Panc1 (cell line): ENCODE results near the gene SPEM1. TPM values are rescaled to one million over a fixed set of nuclear protein-coding genes. Genes with fewer than 3 reads are reported as not detected.

Source experiments
- ATAC-seq: fragments of 200-7000 bp; cut with Tn5 transposase; 2 replicates; pipeline ENCODE4 v1.9.1; 2020; ENCODE audit warnings: mild to moderate bottlenecking, moderate library complexity
- BruUV-seq: library from RNA; stranded (reverse); fragments of 400-500 nt; replicated peaks from 2 replicates; lab custom pipeline; 2021; lab: Mats Ljungman, UMichigan
- CTCF ChIA-PET: fragments of 300-600 bp; sonication (Branson Sonifier 250); formaldehyde crosslinking; loops from one replicate; lab custom pipeline; 2022; ENCODE audit warnings: antibody characterized with exemption; lab: Charles Lee
- POLR2A ChIA-PET: fragments of 300-600 bp; sonication (Branson Sonifier 250); formaldehyde crosslinking; loops from one replicate; lab custom pipeline; 2022; ENCODE audit warnings: antibody characterized with exemption; lab: Charles Lee
- DNase-seq: peaks from one replicate; pipeline ENCODE4 v3.0.0-alpha.2; 2010; ENCODE audit warnings: low read depth, low spot score
- H3K27ac ChIP-seq: 2 replicates; pipeline ENCODE4 v1.5.1; 2011; ENCODE audit warnings: mild to moderate bottlenecking, low read length, inconsistent platforms
- H3K27me3 ChIP-seq: fragments of 200-500 bp; sonication (Bioruptor generic); 2 replicates; pipeline ENCODE4 v1.6.0; 2014; ENCODE audit warnings: low read length, inconsistent platforms; ENCODE audit not compliant: control insufficient read depth, insufficient read depth
- H3K36me3 ChIP-seq: fragments of 200-500 bp; sonication (Bioruptor generic); 2 replicates; pipeline ENCODE4 v1.5.1; 2014; ENCODE audit warnings: inconsistent platforms, mild to moderate bottlenecking, low read length, moderate library complexity; ENCODE audit not compliant: control insufficient read depth, insufficient read depth
- H3K4me1 ChIP-seq: 2 replicates; pipeline ENCODE4 v1.5.1; 2011; ENCODE audit warnings: inconsistent platforms, mild to moderate bottlenecking, low read length, moderate library complexity; ENCODE audit not compliant: control insufficient read depth, insufficient read depth
- H3K4me3 ChIP-seq, 2 experiments: 2 replicates each; pipeline ENCODE4 v1.5.1; 2011 to 2012; ENCODE audit warnings: low read depth in 2 of 2, low read length in 2 of 2, mild to moderate bottlenecking in 2 of 2, inconsistent platforms in 1 of 2, moderate library complexity in 1 of 2
- H3K9me3 ChIP-seq: fragments of 200-500 bp; sonication (Bioruptor generic); 2 replicates; pipeline ENCODE4 v1.5.1; 2014; ENCODE audit warnings: low read depth, mild to moderate bottlenecking, inconsistent platforms, low read length, moderate library complexity; ENCODE audit not compliant: control insufficient read depth, insufficient read depth
- POLR2AphosphoS5 ChIP-seq: IDR thresholded peaks from 2 replicates; pipeline ENCODE4 v1.6.1; 2012; ENCODE audit warnings: mild to moderate bottlenecking, low read depth, low read length, moderate library complexity
- SIN3A ChIP-seq: IDR thresholded peaks from 2 replicates; pipeline ENCODE4 v1.6.1; 2012; ENCODE audit warnings: low read depth, mild to moderate bottlenecking, low read length, moderate library complexity, borderline replicate concordance; ENCODE audit not compliant: insufficient read depth
- TCF7L2 ChIP-seq: IDR thresholded peaks from 2 replicates; pipeline ENCODE4 v1.6.1; 2011; ENCODE audit warnings: mild to moderate bottlenecking, low read depth, low read length, inconsistent platforms
- in situ Hi-C: cut with HindIII; loops from 2 replicates; pipeline ENCODE4 v1.10.0; 2016; ENCODE audit warnings: low sequenced_read_pairs, low pct_unique_long_range_greater_than_20kb
- intact Hi-C: fragments of 100-400 bp; cut with micrococcal nuclease; formaldehyde crosslinking; loops from one replicate; pipeline ENCODE4 v1.10.0; 2022; ENCODE audit not compliant: unreplicated experiment
- total RNA-seq: library from RNA; stranded (reverse); gene quantifications from one replicate; pipeline ENCODE4 v1.2.1, GENCODE V29; 2021; ENCODE audit not compliant: unreplicated experiment
- TF ChIP-seq, protein P1 (sequence below): fragments of 450-650 bp; IDR thresholded peaks from 2 replicates; pipeline ENCODE4 v1.5.1; 2017; ENCODE audit warnings: mild to moderate bottlenecking
- TF ChIP-seq, protein P2 (sequence below), 2 experiments: IDR thresholded peaks; 2 replicates each; pipeline ENCODE4 v1.6.1; 2011 to 2012; ENCODE audit warnings: low read depth in 2 of 2, control low read depth in 1 of 2, low read length in 1 of 2, mild to moderate bottlenecking in 1 of 2, moderate library complexity in 1 of 2; ENCODE audit not compliant: insufficient read depth in 1 of 2

The SPEM1 gene
- total RNA-seq, 1 experiment from 2014 or later = not detected

DNA sequence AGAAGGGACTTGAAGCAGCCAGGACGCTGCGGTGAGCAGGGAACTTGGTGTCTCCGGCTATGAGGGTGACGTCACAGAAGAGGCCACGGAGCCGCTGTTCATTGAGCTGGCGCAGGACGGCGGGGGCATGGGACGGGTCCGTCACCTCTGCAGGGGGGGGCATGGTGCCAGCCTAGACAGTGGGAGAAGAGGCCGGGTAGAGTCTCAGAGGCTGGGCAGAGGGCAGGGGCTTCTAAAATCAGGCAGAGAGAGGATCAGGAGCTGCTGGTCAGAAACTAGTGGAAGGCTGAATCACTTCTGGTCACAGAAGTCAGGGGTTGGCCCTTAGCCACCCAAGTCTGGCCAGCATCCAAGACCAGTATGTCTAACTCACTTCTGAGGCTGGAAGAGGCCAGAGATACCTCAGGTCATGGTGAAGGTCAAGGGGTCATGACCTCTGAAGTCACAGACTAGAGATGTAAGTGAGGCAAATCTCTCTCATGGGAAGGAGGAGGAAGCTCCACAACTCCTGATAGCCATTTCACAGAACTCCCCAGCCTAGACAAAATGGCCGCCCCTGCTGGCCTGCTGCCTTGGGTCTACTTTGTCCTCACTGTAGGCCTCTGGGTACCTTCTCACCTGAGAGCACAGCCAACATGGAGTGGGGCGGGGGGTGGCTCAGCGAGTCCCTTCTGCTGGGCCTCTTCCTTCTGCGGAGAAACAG, 46.7 kb downstream of the SPEM1 start:
- ChIA-PET POLR2A (no interaction called here), CTCF (interaction anchor here (0.6 kb wide), 1 partner anchor 18 kb away, joined by 6 read pairs; no protein-coding TSS in a partner anchor)
- no peak overlapping the region for H3K4me3 ChIP-seq
- no TSS peak for BruUV-seq
- ATAC-seq (peak; percentile 51), DNase-seq (no peak)
- H3K27me3 ChIP-seq = no peaks in the 10 kb centered on the region
- peaks cover 21% of the 10 kb centered on the region for H3K4me1 ChIP-seq
- TF ChIP-seq SIN3A (no peak), TCF7L2 (no peak), POLR2AphosphoS5 (no peak)
- TF ChIP-seq, protein P1, sequence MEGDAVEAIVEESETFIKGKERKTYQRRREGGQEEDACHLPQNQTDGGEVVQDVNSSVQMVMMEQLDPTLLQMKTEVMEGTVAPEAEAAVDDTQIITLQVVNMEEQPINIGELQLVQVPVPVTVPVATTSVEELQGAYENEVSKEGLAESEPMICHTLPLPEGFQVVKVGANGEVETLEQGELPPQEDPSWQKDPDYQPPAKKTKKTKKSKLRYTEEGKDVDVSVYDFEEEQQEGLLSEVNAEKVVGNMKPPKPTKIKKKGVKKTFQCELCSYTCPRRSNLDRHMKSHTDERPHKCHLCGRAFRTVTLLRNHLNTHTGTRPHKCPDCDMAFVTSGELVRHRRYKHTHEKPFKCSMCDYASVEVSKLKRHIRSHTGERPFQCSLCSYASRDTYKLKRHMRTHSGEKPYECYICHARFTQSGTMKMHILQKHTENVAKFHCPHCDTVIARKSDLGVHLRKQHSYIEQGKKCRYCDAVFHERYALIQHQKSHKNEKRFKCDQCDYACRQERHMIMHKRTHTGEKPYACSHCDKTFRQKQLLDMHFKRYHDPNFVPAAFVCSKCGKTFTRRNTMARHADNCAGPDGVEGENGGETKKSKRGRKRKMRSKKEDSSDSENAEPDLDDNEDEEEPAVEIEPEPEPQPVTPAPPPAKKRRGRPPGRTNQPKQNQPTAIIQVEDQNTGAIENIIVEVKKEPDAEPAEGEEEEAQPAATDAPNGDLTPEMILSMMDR = no peak
- TF ChIP-seq, protein P2, sequence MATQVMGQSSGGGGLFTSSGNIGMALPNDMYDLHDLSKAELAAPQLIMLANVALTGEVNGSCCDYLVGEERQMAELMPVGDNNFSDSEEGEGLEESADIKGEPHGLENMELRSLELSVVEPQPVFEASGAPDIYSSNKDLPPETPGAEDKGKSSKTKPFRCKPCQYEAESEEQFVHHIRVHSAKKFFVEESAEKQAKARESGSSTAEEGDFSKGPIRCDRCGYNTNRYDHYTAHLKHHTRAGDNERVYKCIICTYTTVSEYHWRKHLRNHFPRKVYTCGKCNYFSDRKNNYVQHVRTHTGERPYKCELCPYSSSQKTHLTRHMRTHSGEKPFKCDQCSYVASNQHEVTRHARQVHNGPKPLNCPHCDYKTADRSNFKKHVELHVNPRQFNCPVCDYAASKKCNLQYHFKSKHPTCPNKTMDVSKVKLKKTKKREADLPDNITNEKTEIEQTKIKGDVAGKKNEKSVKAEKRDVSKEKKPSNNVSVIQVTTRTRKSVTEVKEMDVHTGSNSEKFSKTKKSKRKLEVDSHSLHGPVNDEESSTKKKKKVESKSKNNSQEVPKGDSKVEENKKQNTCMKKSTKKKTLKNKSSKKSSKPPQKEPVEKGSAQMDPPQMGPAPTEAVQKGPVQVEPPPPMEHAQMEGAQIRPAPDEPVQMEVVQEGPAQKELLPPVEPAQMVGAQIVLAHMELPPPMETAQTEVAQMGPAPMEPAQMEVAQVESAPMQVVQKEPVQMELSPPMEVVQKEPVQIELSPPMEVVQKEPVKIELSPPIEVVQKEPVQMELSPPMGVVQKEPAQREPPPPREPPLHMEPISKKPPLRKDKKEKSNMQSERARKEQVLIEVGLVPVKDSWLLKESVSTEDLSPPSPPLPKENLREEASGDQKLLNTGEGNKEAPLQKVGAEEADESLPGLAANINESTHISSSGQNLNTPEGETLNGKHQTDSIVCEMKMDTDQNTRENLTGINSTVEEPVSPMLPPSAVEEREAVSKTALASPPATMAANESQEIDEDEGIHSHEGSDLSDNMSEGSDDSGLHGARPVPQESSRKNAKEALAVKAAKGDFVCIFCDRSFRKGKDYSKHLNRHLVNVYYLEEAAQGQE (IDR thresholded peaks at IDR 0.05; ENCODE audit: insufficient read depth in 1 of 2, low read depth in 2 of 2, low read length in 1 of 2) = no peak
- H3K27ac ChIP-seq = no peak overlapping the region
- intact Hi-C loops = no loop called here
- in situ Hi-C loops = no loop called here
- no peaks in the 10 kb centered on the region for H3K36me3 ChIP-seq
- H3K9me3 ChIP-seq = no peaks in the 10 kb centered on the region

DNA sequence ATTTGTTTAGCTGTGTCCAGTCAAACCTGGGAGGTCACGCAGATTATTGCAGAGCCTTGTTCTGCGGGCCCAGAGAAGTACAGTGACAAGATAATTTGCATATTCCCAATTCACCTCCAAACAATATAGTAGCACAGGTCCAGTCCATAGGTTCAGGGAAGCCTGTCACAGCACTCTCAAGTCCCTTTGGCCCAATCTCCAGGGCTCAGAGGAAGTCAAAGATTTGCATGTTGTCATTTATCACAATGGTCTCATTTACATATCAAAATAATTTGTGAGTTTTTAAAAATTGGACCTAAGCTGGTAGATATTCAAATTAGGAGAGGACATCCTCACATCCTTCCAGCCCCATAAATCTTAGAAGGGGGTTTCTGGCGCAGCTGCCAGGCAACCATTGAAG, 47.4 kb downstream of the SPEM1 start:
- no peaks in the 10 kb centered on the region for H3K36me3 ChIP-seq
- in situ Hi-C loops = no loop called here
- TF ChIP-seq, protein P2 (IDR thresholded peaks at IDR 0.05; ENCODE audit: insufficient read depth in 1 of 2, low read depth in 2 of 2, low read length in 1 of 2) = no peak
- TF ChIP-seq, protein P1 = no peak
- TF ChIP-seq TCF7L2 (no peak), SIN3A (no peak), POLR2AphosphoS5 (no peak)
- no peaks in the 10 kb centered on the region for H3K9me3 ChIP-seq
- intact Hi-C loops = no loop called here
- H3K4me1 ChIP-seq = peaks cover 24% of the 10 kb centered on the region
- no peaks in the 10 kb centered on the region for H3K27me3 ChIP-seq
- ATAC-seq (no peak), DNase-seq (no peak)
- BruUV-seq = no TSS peak
- CTCF ChIA-PET = no interaction called here
- no peak overlapping the region for H3K4me3 ChIP-seq
- POLR2A ChIA-PET = no interaction called here
- H3K27ac ChIP-seq = no peak overlapping the region
